ENCODE data around the gene CRLF2. TPM values are rescaled to one million over a fixed set of nuclear protein-coding genes. Genes with fewer than 3 reads are reported as not detected.
A peak's percentile ranks its signal among the peaks of the same experiment; 100 is the strongest.
"Not testable (repeated sequence)": the region's sequence is repeated elsewhere in the genome, so short reads cannot be mapped to it uniquely, and the experiment has no call there.

CRLF2 gene
- total and polyA plus RNA-seq, 4 donors = 0.33 TPM; not detected in 3

GRCh38 chrX:1240551-1240950 lies 28.1 kb upstream of the CRLF2 start:
- not testable (repeated sequence) for H3K4me3 ChIP-seq (ENCODE audit: low read depth, low read length); DNase-seq (ENCODE audit: low read depth in 4 of 6, low spot score in 6 of 6); H3K36me3 ChIP-seq (ENCODE audit: control insufficient read depth, insufficient read depth, low read length); H3K27me3 ChIP-seq (ENCODE audit: control insufficient read depth, insufficient read depth, low read length); H3K27ac ChIP-seq (ENCODE audit: low read depth, low read length); H3K4me1 ChIP-seq (ENCODE audit: control insufficient read depth, insufficient read depth, low read length); H3K9me3 ChIP-seq (ENCODE audit: control insufficient read depth, insufficient read depth, low read length)
- WGBS (ENCODE audit: insufficient coverage) = 86% methylated on average over 7 of the region's 10 CpGs

- Histone ChIP-seq H3K9me3 (ENCODE audit: control insufficient read depth, insufficient read depth, low read length) (no peaks in the 10 kb centered on the region), H3K4me3 (ENCODE audit: low read depth, low read length) (no peak overlapping the region), H3K4me1 (ENCODE audit: control insufficient read depth, insufficient read depth, low read length) (no peaks in the 10 kb centered on the region), H3K36me3 (ENCODE audit: control insufficient read depth, insufficient read depth, low read length) (no peaks in the 10 kb centered on the region), H3K27ac (ENCODE audit: low read depth, low read length) (no peak overlapping the region), H3K27me3 (ENCODE audit: control insufficient read depth, insufficient read depth, low read length) (no peaks in the 10 kb centered on the region)
- peak in 1 of 6 donors; percentile 11 for DNase-seq (ENCODE audit: low read depth in 4 of 6, low spot score in 6 of 6)
- 100% methylated on average over 9 of the region's 23 CpGs for WGBS (ENCODE audit: insufficient coverage)
Observed at GRCh38 chrX:1239681-1240142, 27.3 kb upstream of the CRLF2 start.

GRCh38 chrX:1231850-1232465 lies 19.5 kb upstream of the CRLF2 start:
- H3K4me3 ChIP-seq (ENCODE audit: low read depth, low read length) = no peak overlapping the region
- no peak for DNase-seq (ENCODE audit: low read depth in 4 of 6, low spot score in 6 of 6)
- no peaks in the 10 kb centered on the region for H3K36me3 ChIP-seq (ENCODE audit: control insufficient read depth, insufficient read depth, low read length)
- WGBS (ENCODE audit: insufficient coverage) = 72% methylated on average over 12 of the region's 15 CpGs
- H3K9me3 ChIP-seq (ENCODE audit: control insufficient read depth, insufficient read depth, low read length) = no peaks in the 10 kb centered on the region
- H3K4me1 ChIP-seq (ENCODE audit: control insufficient read depth, insufficient read depth, low read length) = no peaks in the 10 kb centered on the region
- H3K27ac ChIP-seq (ENCODE audit: low read depth, low read length) = no peak overlapping the region
- H3K27me3 ChIP-seq (ENCODE audit: control insufficient read depth, insufficient read depth, low read length) = no peaks in the 10 kb centered on the region

- H3K4me3 ChIP-seq (ENCODE audit: low read depth, low read length); DNase-seq (ENCODE audit: low read depth in 4 of 6, low spot score in 6 of 6); H3K4me1 ChIP-seq (ENCODE audit: control insufficient read depth, insufficient read depth, low read length); H3K9me3 ChIP-seq (ENCODE audit: control insufficient read depth, insufficient read depth, low read length); H3K27ac ChIP-seq (ENCODE audit: low read depth, low read length); H3K36me3 ChIP-seq (ENCODE audit: control insufficient read depth, insufficient read depth, low read length); H3K27me3 ChIP-seq (ENCODE audit: control insufficient read depth, insufficient read depth, low read length): not testable (repeated sequence)
- WGBS (ENCODE audit: insufficient coverage) = no CpG with 5 or more reads among the region's 8 CpGs
Observed at GRCh38 chrX:1228101-1228500, 15.7 kb upstream of the CRLF2 start.

- Histone ChIP-seq H3K4me1 (ENCODE audit: control insufficient read depth, insufficient read depth, low read length) (no peaks in the 10 kb centered on the region), H3K36me3 (ENCODE audit: control insufficient read depth, insufficient read depth, low read length) (no peaks in the 10 kb centered on the region), H3K27me3 (ENCODE audit: control insufficient read depth, insufficient read depth, low read length) (no peaks in the 10 kb centered on the region), H3K27ac (ENCODE audit: low read depth, low read length) (no peak overlapping the region), H3K9me3 (ENCODE audit: control insufficient read depth, insufficient read depth, low read length) (peaks cover 2% of the 10 kb centered on the region), H3K4me3 (ENCODE audit: low read depth, low read length) (no peak overlapping the region)
- DNase-seq (ENCODE audit: low read depth in 4 of 6, low spot score in 6 of 6) = no peak
Observed at GRCh38 chrX:1226249-1226648, 13.8 kb upstream of the CRLF2 start.

- no peak overlapping the region for H3K4me3 ChIP-seq (ENCODE audit: low read depth, low read length)
- H3K27me3 ChIP-seq (ENCODE audit: control insufficient read depth, insufficient read depth, low read length) = no peaks in the 10 kb centered on the region
- H3K36me3 ChIP-seq (ENCODE audit: control insufficient read depth, insufficient read depth, low read length) = no peaks in the 10 kb centered on the region
- H3K4me1 ChIP-seq (ENCODE audit: control insufficient read depth, insufficient read depth, low read length) = no peaks in the 10 kb centered on the region
- no peak for DNase-seq (ENCODE audit: low read depth in 4 of 6, low spot score in 6 of 6)
- no peak overlapping the region for H3K27ac ChIP-seq (ENCODE audit: low read depth, low read length)
- 83% methylated on average over 1 of the region's 8 CpGs for WGBS (ENCODE audit: insufficient coverage)
- peaks cover 2% of the 10 kb centered on the region for H3K9me3 ChIP-seq (ENCODE audit: control insufficient read depth, insufficient read depth, low read length)
Observed at GRCh38 chrX:1224954-1225353, 12.5 kb upstream of the CRLF2 start.

- DNase-seq (ENCODE audit: low read depth in 4 of 6, low spot score in 6 of 6) = no peak
- H3K4me1 ChIP-seq (ENCODE audit: control insufficient read depth, insufficient read depth, low read length) = no peaks in the 10 kb centered on the region
- H3K27ac ChIP-seq (ENCODE audit: low read depth, low read length) = no peak overlapping the region
- H3K36me3 ChIP-seq (ENCODE audit: control insufficient read depth, insufficient read depth, low read length) = no peaks in the 10 kb centered on the region
- H3K9me3 ChIP-seq (ENCODE audit: control insufficient read depth, insufficient read depth, low read length) = peaks cover 2% of the 10 kb centered on the region
- no peaks in the 10 kb centered on the region for H3K27me3 ChIP-seq (ENCODE audit: control insufficient read depth, insufficient read depth, low read length)
- no peak overlapping the region for H3K4me3 ChIP-seq (ENCODE audit: low read depth, low read length)
Observed at GRCh38 chrX:1223242-1223600, 10.8 kb upstream of the CRLF2 start.

- Histone ChIP-seq H3K4me1 (ENCODE audit: control insufficient read depth, insufficient read depth, low read length) (no peaks in the 10 kb centered on the region), H3K27ac (ENCODE audit: low read depth, low read length) (no peak overlapping the region), H3K4me3 (ENCODE audit: low read depth, low read length) (no peak overlapping the region), H3K9me3 (ENCODE audit: control insufficient read depth, insufficient read depth, low read length) (peaks cover 2% of the 10 kb centered on the region), H3K27me3 (ENCODE audit: control insufficient read depth, insufficient read depth, low read length) (no peaks in the 10 kb centered on the region), H3K36me3 (ENCODE audit: control insufficient read depth, insufficient read depth, low read length) (no peaks in the 10 kb centered on the region)
- WGBS (ENCODE audit: insufficient coverage) = 88% methylated on average over 11 of the region's 17 CpGs
- no peak for DNase-seq (ENCODE audit: low read depth in 4 of 6, low spot score in 6 of 6)
Observed at GRCh38 chrX:1222531-1223241, 10.2 kb upstream of the CRLF2 start.

GRCh38 chrX:1221296-1221845 lies 8.9 kb upstream of the CRLF2 start:
- Histone ChIP-seq H3K9me3 (ENCODE audit: control insufficient read depth, insufficient read depth, low read length) (peaks cover 2% of the 10 kb centered on the region), H3K27ac (ENCODE audit: low read depth, low read length) (no peak overlapping the region), H3K4me1 (ENCODE audit: control insufficient read depth, insufficient read depth, low read length) (no peaks in the 10 kb centered on the region), H3K27me3 (ENCODE audit: control insufficient read depth, insufficient read depth, low read length) (no peaks in the 10 kb centered on the region), H3K4me3 (ENCODE audit: low read depth, low read length) (no peak overlapping the region), H3K36me3 (ENCODE audit: control insufficient read depth, insufficient read depth, low read length) (no peaks in the 10 kb centered on the region)
- DNase-seq (ENCODE audit: low read depth in 4 of 6, low spot score in 6 of 6) = no peak
- 70% methylated on average over 2 of the region's 12 CpGs for WGBS (ENCODE audit: insufficient coverage)

GRCh38 chrX:1218286-1218685 lies 5.8 kb upstream of the CRLF2 start:
- WGBS (ENCODE audit: insufficient coverage) = no CpG with 5 or more reads among the region's 4 CpGs
- Histone ChIP-seq H3K27ac (ENCODE audit: low read depth, low read length) (no peak overlapping the region), H3K9me3 (ENCODE audit: control insufficient read depth, insufficient read depth, low read length) (peaks cover 2% of the 10 kb centered on the region), H3K4me3 (ENCODE audit: low read depth, low read length) (no peak overlapping the region), H3K4me1 (ENCODE audit: control insufficient read depth, insufficient read depth, low read length) (no peaks in the 10 kb centered on the region), H3K36me3 (ENCODE audit: control insufficient read depth, insufficient read depth, low read length) (no peaks in the 10 kb centered on the region), H3K27me3 (ENCODE audit: control insufficient read depth, insufficient read depth, low read length) (no peaks in the 10 kb centered on the region)
- DNase-seq (ENCODE audit: low read depth in 4 of 6, low spot score in 6 of 6) = no peak
